ENCODE data around the gene FKBP5. TPM values are rescaled to one million over a fixed set of nuclear protein-coding genes. Genes with fewer than 3 reads are reported as not detected.
A peak's percentile ranks its signal among the peaks of the same experiment; 100 is the strongest.

Gene FKBP5
- total RNA-seq, 1 donor from 2014 or later: 108 TPM

DNA sequence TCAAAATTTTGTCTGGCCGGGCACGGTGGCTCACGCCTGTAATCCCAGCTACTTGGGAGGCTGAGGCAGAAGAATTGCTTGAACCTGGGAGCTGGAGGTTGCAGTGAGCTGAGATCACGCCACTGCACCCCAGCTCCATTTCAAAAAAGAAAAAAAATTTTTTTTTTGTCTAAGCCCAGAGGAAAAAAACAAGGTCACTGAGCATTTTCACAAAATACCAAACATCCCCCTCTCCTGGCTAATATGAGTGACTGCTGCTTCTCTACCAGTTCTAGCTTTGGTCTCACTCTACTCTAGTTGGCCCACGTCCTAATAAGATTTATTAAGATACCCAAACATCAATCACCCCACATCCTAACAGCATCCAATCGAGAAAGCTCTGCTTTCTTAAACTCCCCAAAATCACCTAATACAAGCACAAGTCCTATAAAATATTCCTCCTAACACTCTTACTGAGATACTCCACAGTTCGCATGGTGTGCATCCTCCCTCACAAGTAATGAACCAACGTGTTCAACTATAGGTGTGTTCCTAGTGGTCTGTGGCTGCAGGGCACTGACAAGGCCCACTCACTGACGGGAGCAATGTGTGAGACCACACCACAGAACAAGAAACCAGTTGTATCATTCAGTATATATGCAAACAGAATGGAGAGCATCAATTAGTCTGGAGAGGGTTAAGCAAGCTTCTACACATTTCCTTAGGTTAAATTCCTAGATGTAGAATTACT is 64.2 kb downstream of the FKBP5 start:
- H3K36me3 Mint-ChIP-seq (ENCODE audit: unreplicated experiment): peaks cover 24% of the 10 kb centered on the region
- H3K4me3 Mint-ChIP-seq (ENCODE audit: unreplicated experiment): no peak overlapping the region
- H3K9me3 Mint-ChIP-seq (ENCODE audit: unreplicated experiment): no peaks in the 10 kb centered on the region
- DNase-seq (ENCODE audit: extremely low spot score, unreplicated experiment): no peak
- peaks cover 24% of the 10 kb centered on the region for H3K4me1 Mint-ChIP-seq (ENCODE audit: unreplicated experiment)
- peak overlapping the region; percentile 19 for H3K27ac Mint-ChIP-seq (ENCODE audit: unreplicated experiment)
- peak; percentile 45 for TF ChIP-seq CTCF (IDR thresholded peaks at IDR 0.05)
- no peaks in the 10 kb centered on the region for H3K27me3 Mint-ChIP-seq (ENCODE audit: unreplicated experiment)

DNA sequence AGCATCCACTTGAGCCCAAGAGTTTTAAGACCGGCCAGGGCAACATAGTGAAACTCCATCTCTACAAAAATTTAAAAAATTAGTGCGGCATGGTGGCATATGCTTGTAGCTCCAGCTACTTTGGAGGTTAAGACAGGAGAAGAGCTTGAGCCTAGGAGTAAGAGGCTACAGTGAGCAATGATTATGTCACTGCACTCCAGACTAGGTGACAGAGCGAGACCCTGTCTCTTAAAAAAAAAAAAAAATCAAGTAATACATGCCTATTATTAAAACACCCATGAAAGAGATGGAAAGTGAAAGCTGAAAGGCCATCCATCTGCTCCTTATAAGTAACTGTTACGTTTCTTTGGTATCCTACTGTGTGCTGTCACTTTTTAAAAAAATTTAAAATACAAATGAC is 66.4 kb downstream of the FKBP5 start:
- H3K27ac Mint-ChIP-seq (ENCODE audit: unreplicated experiment): no peak overlapping the region
- no peak overlapping the region for H3K4me3 Mint-ChIP-seq (ENCODE audit: unreplicated experiment)
- H3K27me3 Mint-ChIP-seq (ENCODE audit: unreplicated experiment): no peaks in the 10 kb centered on the region
- H3K9me3 Mint-ChIP-seq (ENCODE audit: unreplicated experiment): no peaks in the 10 kb centered on the region
- peaks cover 33% of the 10 kb centered on the region for H3K36me3 Mint-ChIP-seq (ENCODE audit: unreplicated experiment)
- DNase-seq (ENCODE audit: extremely low spot score, unreplicated experiment): no peak
- peaks cover 20% of the 10 kb centered on the region for H3K4me1 Mint-ChIP-seq (ENCODE audit: unreplicated experiment)
- TF ChIP-seq CTCF (IDR thresholded peaks at IDR 0.05): no peak

DNA sequence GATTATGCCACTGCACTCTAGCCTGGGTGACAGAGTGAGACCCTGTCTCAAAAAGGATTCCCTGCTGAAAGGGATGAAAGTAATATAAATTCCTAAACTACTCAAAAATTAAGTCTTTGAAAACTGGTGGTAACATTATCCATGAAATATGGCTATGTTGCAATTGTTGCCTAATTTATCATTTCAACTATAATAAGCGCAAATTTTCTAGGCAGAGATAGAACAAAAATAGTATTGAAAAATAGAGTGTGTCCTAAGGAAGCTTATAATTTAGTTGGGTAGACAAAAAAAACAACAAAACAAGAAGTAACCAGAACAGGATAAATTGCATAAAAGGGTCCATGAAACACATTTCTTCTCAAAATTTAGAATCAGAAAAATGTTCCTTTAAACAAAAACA is 68.0 kb downstream of the FKBP5 start:
- H3K4me1 Mint-ChIP-seq (ENCODE audit: unreplicated experiment): peaks cover 20% of the 10 kb centered on the region
- DNase-seq (ENCODE audit: extremely low spot score, unreplicated experiment): no peak
- TF ChIP-seq CTCF (IDR thresholded peaks at IDR 0.05): no peak
- no peaks in the 10 kb centered on the region for H3K9me3 Mint-ChIP-seq (ENCODE audit: unreplicated experiment)
- no peaks in the 10 kb centered on the region for H3K27me3 Mint-ChIP-seq (ENCODE audit: unreplicated experiment)
- peak overlapping the region; percentile 56 for H3K27ac Mint-ChIP-seq (ENCODE audit: unreplicated experiment)
- H3K36me3 Mint-ChIP-seq (ENCODE audit: unreplicated experiment): peaks cover 27% of the 10 kb centered on the region
- no peak overlapping the region for H3K4me3 Mint-ChIP-seq (ENCODE audit: unreplicated experiment)

DNA sequence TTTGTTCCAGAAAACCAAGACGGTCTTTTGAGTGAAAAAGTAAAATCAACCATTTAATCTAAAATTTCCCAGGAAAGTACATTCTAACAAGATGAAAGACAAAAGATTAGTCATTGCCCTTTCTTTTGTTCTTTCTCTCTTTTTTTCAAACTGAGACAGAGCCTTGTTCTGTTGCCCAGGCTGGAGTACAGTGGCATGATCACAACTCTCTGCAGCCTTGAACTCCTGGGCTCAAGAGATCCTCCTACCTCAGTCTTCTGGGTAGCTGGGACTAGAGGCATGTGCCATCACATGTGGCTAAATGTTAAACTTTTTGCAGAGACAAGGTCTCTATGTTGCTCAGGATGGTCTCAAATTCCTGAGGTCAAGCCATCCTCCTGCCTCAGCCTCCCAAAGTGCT is 75.0 kb downstream of the FKBP5 start:
- no peak overlapping the region for H3K27ac Mint-ChIP-seq (ENCODE audit: unreplicated experiment)
- peaks cover 60% of the 10 kb centered on the region for H3K36me3 Mint-ChIP-seq (ENCODE audit: unreplicated experiment)
- no peak for TF ChIP-seq CTCF (IDR thresholded peaks at IDR 0.05)
- H3K27me3 Mint-ChIP-seq (ENCODE audit: unreplicated experiment): no peaks in the 10 kb centered on the region
- H3K9me3 Mint-ChIP-seq (ENCODE audit: unreplicated experiment): no peaks in the 10 kb centered on the region
- peaks cover 18% of the 10 kb centered on the region for H3K4me1 Mint-ChIP-seq (ENCODE audit: unreplicated experiment)
- H3K4me3 Mint-ChIP-seq (ENCODE audit: unreplicated experiment): no peak overlapping the region
- no peak for DNase-seq (ENCODE audit: extremely low spot score, unreplicated experiment)

DNA sequence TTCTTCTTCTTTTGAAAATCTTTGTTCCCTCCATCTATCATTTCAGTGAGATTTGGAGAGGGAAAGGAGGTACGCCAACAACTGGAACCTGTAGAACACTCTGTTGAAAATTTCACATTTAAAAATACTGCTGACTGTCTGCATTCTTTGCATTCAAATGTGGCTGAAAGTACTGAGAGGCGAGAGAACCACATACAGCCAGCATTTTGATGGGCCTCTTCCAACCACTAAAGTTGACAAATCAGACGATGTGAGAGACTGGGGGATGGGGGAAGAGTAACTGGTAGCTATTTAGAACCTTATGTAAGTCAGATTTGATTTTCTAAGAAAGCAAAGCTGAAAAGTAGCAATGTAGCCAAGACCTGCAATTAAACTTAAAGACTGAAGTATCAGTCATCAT is 77.5 kb downstream of the FKBP5 start:
- Mint-ChIP-seq H3K4me1 (ENCODE audit: unreplicated experiment) (peaks cover 18% of the 10 kb centered on the region), H3K9me3 (ENCODE audit: unreplicated experiment) (no peaks in the 10 kb centered on the region), H3K4me3 (ENCODE audit: unreplicated experiment) (no peak overlapping the region), H3K27ac (ENCODE audit: unreplicated experiment) (peak overlapping the region; percentile 56), H3K36me3 (ENCODE audit: unreplicated experiment) (peaks cover 53% of the 10 kb centered on the region), H3K27me3 (ENCODE audit: unreplicated experiment) (no peaks in the 10 kb centered on the region)
- no peak for DNase-seq (ENCODE audit: extremely low spot score, unreplicated experiment)
- no peak for TF ChIP-seq CTCF (IDR thresholded peaks at IDR 0.05)
